Activated CD8-positive, alpha-beta T cell treated with anti-CD3 and anti-CD28 coated beads for 36 hours (primary cell): Measurements from ENCODE around the gene ADAMTSL3. TPM values are rescaled to one million over a fixed set of nuclear protein-coding genes. Genes with fewer than 3 reads are reported as not detected.

Experiments
- ATAC-seq: fragments of 200-7000 bp; cut with Tn5 transposase; one replicate; pipeline ENCODE4 v1.10.0; 2021; ENCODE audit warnings: mild to moderate bottlenecking, moderate library complexity
- CTCF ChIA-PET: fragments of 350-600 bp; sonication (Branson Sonifier 250); formaldehyde crosslinking; loops from one replicate; lab custom pipeline; 2021; ENCODE audit warnings: antibody characterized with exemption; lab: Charles Lee
- POLR2A ChIA-PET: fragments of 350-600 bp; sonication (Branson Sonifier 250); formaldehyde crosslinking; loops from one replicate; lab custom pipeline; 2021; ENCODE audit warnings: antibody characterized with exemption; lab: Charles Lee
- DNase-seq: peaks from one replicate; pipeline ENCODE4 v3.0.0-alpha.2; 2020
- H3K27ac Mint-ChIP-seq: one replicate; pipeline ENCODE4 v1.8.0; 2021; ENCODE audit warnings: mild to moderate bottlenecking, mixed read lengths
- H3K27me3 Mint-ChIP-seq: one replicate; pipeline ENCODE4 v1.8.0; 2021; ENCODE audit warnings: mixed read lengths
- H3K36me3 Mint-ChIP-seq: one replicate; pipeline ENCODE4 v1.8.0; 2021; ENCODE audit warnings: low read depth, mixed read lengths
- H3K4me1 Mint-ChIP-seq: one replicate; pipeline ENCODE4 v1.8.0; 2021; ENCODE audit warnings: low read depth, mixed read lengths
- H3K4me3 Mint-ChIP-seq: one replicate; pipeline ENCODE4 v1.8.0; 2021; ENCODE audit warnings: mild to moderate bottlenecking, moderate library complexity, mixed read lengths
- H3K9me3 Mint-ChIP-seq: one replicate; pipeline ENCODE4 v1.8.0; 2021; ENCODE audit warnings: mixed read lengths
- intact Hi-C: fragments of 100-400 bp; cut with micrococcal nuclease; formaldehyde crosslinking; loops from one replicate; pipeline ENCODE4 v1.10.0; 2022
- total RNA-seq, 2 experiments: library from RNA; stranded (reverse); gene quantifications; one replicate each; pipeline ENCODE4 v1.2.3, GENCODE V29; 2021
- TF ChIP-seq, protein P1 (sequence below): fragments of 200-600 bp; IDR thresholded peaks from one replicate; pipeline ENCODE4 v1.8.0; 2022; ENCODE audit warnings: antibody characterized with exemption, mild to moderate bottlenecking

The ADAMTSL3 gene
- total RNA-seq, 2 experiments from 2014 or later, result not detected

DNA sequence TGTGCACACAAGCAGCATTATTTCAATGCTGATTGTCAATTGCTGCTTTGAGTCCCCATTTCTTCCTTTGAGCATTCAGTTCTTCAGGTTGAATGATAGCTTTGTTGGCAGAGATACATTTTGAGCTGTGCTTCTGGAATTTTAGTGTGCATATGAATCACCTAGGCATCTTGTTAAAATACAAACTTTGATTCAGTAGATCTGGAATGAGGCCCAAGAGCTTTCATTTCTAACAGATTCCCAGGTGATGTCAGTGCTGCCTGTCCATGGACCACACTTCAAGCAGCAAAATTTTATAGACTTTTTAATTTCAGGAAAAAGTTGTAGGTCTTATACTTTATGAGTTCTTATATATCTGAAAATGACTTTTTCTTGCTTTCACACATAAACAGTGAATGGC lies 131.1 kb downstream of the ADAMTSL3 start:
- TF ChIP-seq, protein P1, sequence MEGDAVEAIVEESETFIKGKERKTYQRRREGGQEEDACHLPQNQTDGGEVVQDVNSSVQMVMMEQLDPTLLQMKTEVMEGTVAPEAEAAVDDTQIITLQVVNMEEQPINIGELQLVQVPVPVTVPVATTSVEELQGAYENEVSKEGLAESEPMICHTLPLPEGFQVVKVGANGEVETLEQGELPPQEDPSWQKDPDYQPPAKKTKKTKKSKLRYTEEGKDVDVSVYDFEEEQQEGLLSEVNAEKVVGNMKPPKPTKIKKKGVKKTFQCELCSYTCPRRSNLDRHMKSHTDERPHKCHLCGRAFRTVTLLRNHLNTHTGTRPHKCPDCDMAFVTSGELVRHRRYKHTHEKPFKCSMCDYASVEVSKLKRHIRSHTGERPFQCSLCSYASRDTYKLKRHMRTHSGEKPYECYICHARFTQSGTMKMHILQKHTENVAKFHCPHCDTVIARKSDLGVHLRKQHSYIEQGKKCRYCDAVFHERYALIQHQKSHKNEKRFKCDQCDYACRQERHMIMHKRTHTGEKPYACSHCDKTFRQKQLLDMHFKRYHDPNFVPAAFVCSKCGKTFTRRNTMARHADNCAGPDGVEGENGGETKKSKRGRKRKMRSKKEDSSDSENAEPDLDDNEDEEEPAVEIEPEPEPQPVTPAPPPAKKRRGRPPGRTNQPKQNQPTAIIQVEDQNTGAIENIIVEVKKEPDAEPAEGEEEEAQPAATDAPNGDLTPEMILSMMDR, result no peak
- Mint-ChIP-seq H3K4me3 (no peak overlapping the region), H3K36me3 (no peaks in the 10 kb centered on the region), H3K27me3 (peaks cover 4% of the 10 kb centered on the region), H3K9me3 (peaks cover 7% of the 10 kb centered on the region), H3K27ac (no peak overlapping the region), H3K4me1 (no peaks in the 10 kb centered on the region)
- intact Hi-C loops, result no loop called here
- CTCF ChIA-PET, result no interaction called here
- ATAC-seq, result no peak
- DNase-seq, result no peak
- POLR2A ChIA-PET, result no interaction called here

DNA sequence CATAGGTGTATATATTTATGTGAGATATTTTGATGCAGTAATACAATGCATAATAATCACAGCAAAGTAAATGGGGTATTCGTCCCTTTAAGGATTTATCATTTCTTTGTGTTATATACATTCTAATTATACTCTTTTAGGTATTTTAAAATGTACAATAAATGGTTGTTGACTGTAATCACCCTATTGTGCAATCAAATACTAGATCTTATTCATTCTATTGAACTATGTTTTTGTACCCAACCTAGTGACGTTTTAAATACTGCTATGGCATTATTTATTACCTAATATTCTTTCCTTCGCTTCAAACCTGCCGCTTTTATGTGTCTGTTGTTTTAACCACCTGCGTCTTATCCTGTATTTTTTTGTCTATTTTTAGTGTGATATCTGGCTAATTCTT lies 132.4 kb downstream of the ADAMTSL3 start:
- TF ChIP-seq, protein P1, result no peak
- H3K4me3 Mint-ChIP-seq, result no peak overlapping the region
- H3K36me3 Mint-ChIP-seq, result no peaks in the 10 kb centered on the region
- H3K4me1 Mint-ChIP-seq, result no peaks in the 10 kb centered on the region
- CTCF ChIA-PET, result no interaction called here
- H3K27me3 Mint-ChIP-seq, result peaks cover 4% of the 10 kb centered on the region
- H3K27ac Mint-ChIP-seq, result no peak overlapping the region
- peaks cover 7% of the 10 kb centered on the region for H3K9me3 Mint-ChIP-seq
- ATAC-seq (no peak), DNase-seq (no peak)
- intact Hi-C loops, result no loop called here
- POLR2A ChIA-PET, result no interaction called here

DNA sequence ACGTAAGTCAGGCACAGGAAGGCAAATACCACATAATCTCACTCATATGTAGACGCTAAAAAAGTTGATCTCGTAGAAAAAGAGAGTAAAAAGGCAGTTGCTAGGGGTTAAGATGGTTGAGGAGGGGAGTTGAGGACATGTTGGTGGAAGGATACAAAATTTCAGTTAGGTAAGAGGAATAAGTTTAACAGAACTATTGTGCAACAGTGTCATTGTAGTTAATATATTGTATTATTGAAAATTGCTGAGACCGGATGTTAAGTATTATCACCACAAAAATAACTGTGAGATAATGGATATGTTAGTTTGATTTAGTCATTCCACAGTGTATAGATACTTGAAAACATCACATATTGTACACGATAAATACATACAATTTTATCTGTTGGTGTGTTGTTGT lies 139.1 kb downstream of the ADAMTSL3 start:
- H3K36me3 Mint-ChIP-seq, result no peaks in the 10 kb centered on the region
- peaks cover 9% of the 10 kb centered on the region for H3K27me3 Mint-ChIP-seq
- intact Hi-C loops, result no loop called here
- ChIA-PET CTCF (no interaction called here), POLR2A (no interaction called here)
- H3K4me3 Mint-ChIP-seq, result no peak overlapping the region
- no peaks in the 10 kb centered on the region for H3K9me3 Mint-ChIP-seq
- ATAC-seq (no peak), DNase-seq (no peak)
- H3K4me1 Mint-ChIP-seq, result no peaks in the 10 kb centered on the region
- TF ChIP-seq, protein P1, result no peak
- H3K27ac Mint-ChIP-seq, result no peak overlapping the region

DNA sequence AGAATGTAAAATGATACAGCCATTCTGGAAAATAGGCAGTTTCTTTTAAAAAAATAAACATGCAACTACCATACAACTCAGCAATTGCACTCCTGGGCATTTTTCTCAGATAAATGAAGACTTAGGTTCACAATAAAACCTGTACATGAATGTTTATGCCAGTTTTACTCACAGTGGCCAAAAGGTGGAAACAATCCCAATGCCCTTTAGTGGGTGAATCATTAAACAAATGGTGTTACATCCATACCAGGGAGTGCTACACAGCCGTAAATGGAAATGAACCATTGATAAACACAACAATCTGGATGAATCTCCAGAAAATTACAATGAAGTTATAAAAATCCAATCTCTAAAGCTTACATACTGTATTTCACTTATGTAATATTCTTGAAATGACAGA lies 140.3 kb downstream of the ADAMTSL3 start:
- H3K27me3 Mint-ChIP-seq, result peaks cover 8% of the 10 kb centered on the region
- ATAC-seq, result no peak
- DNase-seq, result no peak
- ChIA-PET CTCF (no interaction called here), POLR2A (no interaction called here)
- H3K36me3 Mint-ChIP-seq, result no peaks in the 10 kb centered on the region
- H3K4me3 Mint-ChIP-seq, result no peak overlapping the region
- TF ChIP-seq, protein P1, result no peak
- H3K27ac Mint-ChIP-seq, result no peak overlapping the region
- H3K9me3 Mint-ChIP-seq, result no peaks in the 10 kb centered on the region
- no peaks in the 10 kb centered on the region for H3K4me1 Mint-ChIP-seq
- intact Hi-C loops, result no loop called here

DNA sequence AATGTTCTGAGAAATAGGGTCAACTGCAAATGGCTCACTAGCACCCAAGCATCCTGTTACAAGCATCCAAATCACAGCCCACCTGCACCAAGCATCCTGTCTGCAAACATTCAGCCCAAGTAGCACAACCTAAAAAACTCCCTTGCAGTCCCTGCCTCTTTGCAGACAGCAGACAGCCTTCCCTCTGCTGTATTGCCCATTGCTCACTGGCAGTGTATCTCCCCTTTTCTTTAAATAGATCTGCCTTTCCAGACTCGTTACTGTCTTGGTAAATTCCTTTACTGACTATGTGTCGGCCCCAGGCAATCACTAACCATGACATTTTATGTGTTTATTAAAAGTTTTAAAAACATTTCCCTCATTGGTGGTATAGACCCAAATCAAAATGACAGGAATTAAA lies 155.4 kb downstream of the ADAMTSL3 start:
- POLR2A ChIA-PET, result no interaction called here
- Mint-ChIP-seq H3K36me3 (no peaks in the 10 kb centered on the region), H3K9me3 (peaks cover 8% of the 10 kb centered on the region), H3K27me3 (peaks cover 2% of the 10 kb centered on the region), H3K4me3 (no peak overlapping the region), H3K27ac (no peak overlapping the region), H3K4me1 (no peaks in the 10 kb centered on the region)
- intact Hi-C loops, result no loop called here
- TF ChIP-seq, protein P1, result no peak
- CTCF ChIA-PET, result no interaction called here
- ATAC-seq, result no peak
- DNase-seq, result no peak
